ENCODE measurements around the gene SDK1.

Gene SDK1

DNA sequence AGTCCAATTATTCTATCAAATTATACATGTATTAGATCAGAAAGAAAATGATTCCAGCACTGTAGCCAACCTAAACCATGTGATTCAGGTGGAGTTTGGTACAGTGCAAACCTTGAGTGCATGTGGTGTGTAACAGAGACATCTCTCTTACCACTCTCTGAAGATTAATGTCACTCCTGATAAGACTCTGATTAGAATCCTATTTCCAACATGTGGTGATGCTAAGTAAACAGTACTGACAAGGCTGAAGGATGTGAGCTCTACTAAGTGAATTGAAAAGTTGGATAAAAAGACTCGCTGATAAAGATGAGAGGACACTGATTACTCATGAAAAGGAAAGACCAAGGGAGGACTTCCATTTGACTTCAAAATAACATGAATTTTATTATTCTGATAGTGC, 232.0 kb downstream of the SDK1 start:
- Histone ChIP-seq H3K36me3 (ENCODE audit: control insufficient read depth, insufficient read depth, low read length) (no peaks in the 10 kb centered on the region), H3K9me3 (ENCODE audit: control insufficient read depth, low read length) (no peaks in the 10 kb centered on the region), H3K27me3 (ENCODE audit: control insufficient read depth, insufficient read depth, low read length) (no peaks in the 10 kb centered on the region), H3K4me3 (ENCODE audit: low read length) (no peak overlapping the region), H3K4me1 (ENCODE audit: control insufficient read depth, insufficient read depth, low read length) (no peaks in the 10 kb centered on the region), H3K9ac (ENCODE audit: low read length) (no peak overlapping the region)

DNA sequence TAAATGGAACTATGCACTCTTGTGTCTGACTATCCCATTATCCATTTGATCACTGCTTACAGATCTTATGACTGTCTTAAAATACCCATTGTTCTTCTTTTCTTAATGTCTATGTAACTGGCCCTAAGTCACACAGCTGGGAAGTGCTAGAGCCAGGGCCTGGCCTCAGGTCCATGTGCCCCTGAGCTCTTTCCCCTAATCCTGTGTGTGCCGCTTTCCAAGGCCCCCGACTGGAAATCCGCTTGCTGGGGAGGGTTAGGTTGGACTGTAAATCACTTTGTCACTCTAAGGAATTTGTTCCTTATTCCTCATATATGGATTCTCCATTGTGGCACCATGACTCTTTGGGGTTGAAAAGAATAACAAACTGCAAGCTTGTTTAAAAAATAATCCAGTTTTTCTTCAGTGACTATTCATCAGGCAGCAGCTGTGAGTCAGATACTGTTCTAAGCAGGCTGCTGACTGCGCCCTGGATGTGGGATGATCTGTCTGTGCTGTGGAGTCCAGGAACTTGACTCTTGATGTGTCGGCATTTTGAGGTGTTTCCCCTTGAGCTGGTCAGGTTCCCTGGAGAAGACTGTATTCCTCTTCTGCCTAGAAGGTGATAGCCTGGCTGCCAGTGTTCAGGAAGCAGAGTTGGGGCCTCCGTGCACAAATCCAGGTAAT, 236.3 kb downstream of the SDK1 start:
- no peaks in the 10 kb centered on the region for H3K4me1 ChIP-seq (ENCODE audit: control insufficient read depth, insufficient read depth, low read length)
- H3K4me3 ChIP-seq (ENCODE audit: low read length) = no peak overlapping the region
- no peaks in the 10 kb centered on the region for H3K9me3 ChIP-seq (ENCODE audit: control insufficient read depth, low read length)
- no peaks in the 10 kb centered on the region for H3K36me3 ChIP-seq (ENCODE audit: control insufficient read depth, insufficient read depth, low read length)
- no peak overlapping the region for H3K9ac ChIP-seq (ENCODE audit: low read length)
- no peaks in the 10 kb centered on the region for H3K27me3 ChIP-seq (ENCODE audit: control insufficient read depth, insufficient read depth, low read length)

DNA sequence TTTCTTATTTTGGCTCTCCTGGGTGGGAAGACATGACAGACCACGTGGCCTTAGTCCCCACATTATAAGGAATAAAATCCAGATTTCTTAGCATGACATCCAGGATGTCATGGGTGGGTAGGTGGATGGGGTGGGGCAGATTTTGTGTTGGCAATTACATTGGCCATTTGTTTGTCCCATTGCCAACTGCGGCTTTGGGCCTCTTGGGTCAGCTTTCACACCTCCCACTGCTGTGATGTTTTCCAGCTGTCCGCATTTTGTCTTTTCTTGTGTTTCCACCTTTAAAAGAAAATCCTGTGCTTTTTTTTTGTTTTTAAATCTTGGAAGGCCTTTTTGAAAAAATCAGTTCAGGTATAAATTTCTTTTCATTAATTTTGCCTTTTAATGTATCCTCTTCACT, 237.0 kb downstream of the SDK1 start:
- Histone ChIP-seq H3K27me3 (ENCODE audit: control insufficient read depth, insufficient read depth, low read length) (no peaks in the 10 kb centered on the region), H3K9me3 (ENCODE audit: control insufficient read depth, low read length) (no peaks in the 10 kb centered on the region), H3K9ac (ENCODE audit: low read length) (no peak overlapping the region), H3K4me1 (ENCODE audit: control insufficient read depth, insufficient read depth, low read length) (no peaks in the 10 kb centered on the region), H3K36me3 (ENCODE audit: control insufficient read depth, insufficient read depth, low read length) (no peaks in the 10 kb centered on the region), H3K4me3 (ENCODE audit: low read length) (no peak overlapping the region)

GRCh38 chr7:3540456-3541220, 239.6 kb downstream of the SDK1 start:
- Histone ChIP-seq H3K9ac (ENCODE audit: low read length) (no peak overlapping the region), H3K36me3 (ENCODE audit: control insufficient read depth, insufficient read depth, low read length) (no peaks in the 10 kb centered on the region), H3K9me3 (ENCODE audit: control insufficient read depth, low read length) (no peaks in the 10 kb centered on the region), H3K4me1 (ENCODE audit: control insufficient read depth, insufficient read depth, low read length) (no peaks in the 10 kb centered on the region), H3K4me3 (ENCODE audit: low read length) (no peak overlapping the region), H3K27me3 (ENCODE audit: control insufficient read depth, insufficient read depth, low read length) (no peaks in the 10 kb centered on the region)

- no peaks in the 10 kb centered on the region for H3K4me1 ChIP-seq (ENCODE audit: control insufficient read depth, insufficient read depth, low read length)
- no peaks in the 10 kb centered on the region for H3K9me3 ChIP-seq (ENCODE audit: control insufficient read depth, low read length)
- H3K36me3 ChIP-seq (ENCODE audit: control insufficient read depth, insufficient read depth, low read length) = no peaks in the 10 kb centered on the region
- no peak overlapping the region for H3K4me3 ChIP-seq (ENCODE audit: low read length)
- H3K27me3 ChIP-seq (ENCODE audit: control insufficient read depth, insufficient read depth, low read length) = no peaks in the 10 kb centered on the region
- no peak overlapping the region for H3K9ac ChIP-seq (ENCODE audit: low read length)
Observed at GRCh38 chr7:3544202-3544601, 243.2 kb downstream of the SDK1 start.

GRCh38 chr7:3548815-3549214, 247.8 kb downstream of the SDK1 start:
- peaks cover 6% of the 10 kb centered on the region for H3K4me1 ChIP-seq (ENCODE audit: control insufficient read depth, insufficient read depth, low read length)
- H3K4me3 ChIP-seq (ENCODE audit: low read length) = no peak overlapping the region
- H3K9ac ChIP-seq (ENCODE audit: low read length) = no peak overlapping the region
- H3K27me3 ChIP-seq (ENCODE audit: control insufficient read depth, insufficient read depth, low read length) = no peaks in the 10 kb centered on the region
- no peaks in the 10 kb centered on the region for H3K36me3 ChIP-seq (ENCODE audit: control insufficient read depth, insufficient read depth, low read length)
- H3K9me3 ChIP-seq (ENCODE audit: control insufficient read depth, low read length) = no peaks in the 10 kb centered on the region

DNA sequence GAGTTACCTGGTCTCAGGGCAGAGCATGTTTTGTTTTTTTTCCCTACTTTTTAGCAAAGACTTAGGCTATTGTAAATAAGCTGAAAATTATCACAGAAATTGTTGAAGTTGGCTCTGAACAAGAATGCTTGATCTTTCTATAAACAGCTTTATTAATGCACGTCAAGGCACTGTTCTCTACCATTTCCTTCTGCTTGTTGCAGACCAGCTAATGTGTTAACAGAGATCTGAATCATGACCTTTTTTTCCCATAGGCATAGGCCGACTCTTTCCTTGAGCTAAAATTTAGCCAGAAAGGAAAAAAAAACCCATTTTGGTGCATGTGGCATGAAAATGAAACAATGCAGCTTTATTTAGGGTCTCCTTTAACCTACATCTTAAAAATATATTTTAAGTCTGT, 248.5 kb downstream of the SDK1 start:
- Histone ChIP-seq H3K4me1 (ENCODE audit: control insufficient read depth, insufficient read depth, low read length) (peaks cover 6% of the 10 kb centered on the region), H3K36me3 (ENCODE audit: control insufficient read depth, insufficient read depth, low read length) (no peaks in the 10 kb centered on the region), H3K9ac (ENCODE audit: low read length) (no peak overlapping the region), H3K27me3 (ENCODE audit: control insufficient read depth, insufficient read depth, low read length) (no peaks in the 10 kb centered on the region), H3K4me3 (ENCODE audit: low read length) (no peak overlapping the region), H3K9me3 (ENCODE audit: control insufficient read depth, low read length) (no peaks in the 10 kb centered on the region)

DNA sequence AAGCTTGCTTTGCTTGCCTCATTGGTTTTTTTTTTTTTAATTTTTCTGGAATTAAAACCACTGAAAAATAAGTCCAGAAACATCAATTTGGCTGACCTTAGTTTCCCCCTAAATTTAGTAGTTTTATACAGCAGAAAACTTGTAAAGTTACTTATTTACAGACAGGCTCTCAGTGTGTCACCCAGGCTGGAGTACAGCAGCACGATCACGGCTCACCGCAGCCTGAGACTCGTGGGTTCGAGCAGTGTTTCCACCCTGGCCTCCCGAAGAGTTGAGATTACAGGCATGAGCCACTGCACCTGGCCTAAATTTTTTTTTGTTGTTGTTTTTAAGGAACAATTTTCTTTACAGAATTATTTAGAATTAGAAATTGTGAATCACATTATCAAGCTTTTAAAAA, 250.5 kb downstream of the SDK1 start:
- no peak overlapping the region for H3K9ac ChIP-seq (ENCODE audit: low read length)
- no peaks in the 10 kb centered on the region for H3K9me3 ChIP-seq (ENCODE audit: control insufficient read depth, low read length)
- no peaks in the 10 kb centered on the region for H3K27me3 ChIP-seq (ENCODE audit: control insufficient read depth, insufficient read depth, low read length)
- no peak overlapping the region for H3K4me3 ChIP-seq (ENCODE audit: low read length)
- H3K4me1 ChIP-seq (ENCODE audit: control insufficient read depth, insufficient read depth, low read length) = peaks cover 6% of the 10 kb centered on the region
- H3K36me3 ChIP-seq (ENCODE audit: control insufficient read depth, insufficient read depth, low read length) = no peaks in the 10 kb centered on the region

DNA sequence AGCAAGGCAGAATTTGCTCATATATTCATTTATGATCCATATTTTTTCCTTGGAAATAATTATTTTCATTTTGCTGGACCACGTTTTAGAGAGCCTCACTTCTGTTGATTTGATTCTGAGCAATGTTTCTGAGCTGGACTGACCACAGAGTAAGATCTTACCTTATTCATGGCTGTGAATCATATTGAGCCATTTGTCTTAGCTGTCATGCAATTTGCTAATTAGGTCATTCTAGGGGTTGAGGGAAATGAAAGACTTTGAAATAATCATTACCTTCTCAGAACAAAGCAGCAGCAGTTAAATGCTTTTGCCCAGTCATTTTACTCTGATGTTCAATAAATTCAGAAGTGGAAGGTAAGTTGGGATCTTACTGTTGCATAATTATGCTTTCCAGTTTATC, 251.4 kb downstream of the SDK1 start:
- no peaks in the 10 kb centered on the region for H3K36me3 ChIP-seq (ENCODE audit: control insufficient read depth, insufficient read depth, low read length)
- H3K4me1 ChIP-seq (ENCODE audit: control insufficient read depth, insufficient read depth, low read length) = peaks cover 6% of the 10 kb centered on the region
- H3K4me3 ChIP-seq (ENCODE audit: low read length) = no peak overlapping the region
- H3K9ac ChIP-seq (ENCODE audit: low read length) = no peak overlapping the region
- no peaks in the 10 kb centered on the region for H3K9me3 ChIP-seq (ENCODE audit: control insufficient read depth, low read length)
- no peaks in the 10 kb centered on the region for H3K27me3 ChIP-seq (ENCODE audit: control insufficient read depth, insufficient read depth, low read length)

- no peak overlapping the region for H3K4me3 ChIP-seq (ENCODE audit: low read length)
- H3K36me3 ChIP-seq (ENCODE audit: control insufficient read depth, insufficient read depth, low read length) = no peaks in the 10 kb centered on the region
- H3K27me3 ChIP-seq (ENCODE audit: control insufficient read depth, insufficient read depth, low read length) = no peaks in the 10 kb centered on the region
- peaks cover 7% of the 10 kb centered on the region for H3K4me1 ChIP-seq (ENCODE audit: control insufficient read depth, insufficient read depth, low read length)
- H3K9me3 ChIP-seq (ENCODE audit: control insufficient read depth, low read length) = no peaks in the 10 kb centered on the region
- H3K9ac ChIP-seq (ENCODE audit: low read length) = no peak overlapping the region
Observed at GRCh38 chr7:3558400-3558799, 257.3 kb downstream of the SDK1 start.

- no peaks in the 10 kb centered on the region for H3K27me3 ChIP-seq (ENCODE audit: control insufficient read depth, insufficient read depth, low read length)
- no peak overlapping the region for H3K9ac ChIP-seq (ENCODE audit: low read length)
- peaks cover 7% of the 10 kb centered on the region for H3K4me1 ChIP-seq (ENCODE audit: control insufficient read depth, insufficient read depth, low read length)
- H3K9me3 ChIP-seq (ENCODE audit: control insufficient read depth, low read length) = no peaks in the 10 kb centered on the region
- H3K4me3 ChIP-seq (ENCODE audit: low read length) = no peak overlapping the region
- H3K36me3 ChIP-seq (ENCODE audit: control insufficient read depth, insufficient read depth, low read length) = no peaks in the 10 kb centered on the region
Observed at GRCh38 chr7:3559278-3559677, 258.2 kb downstream of the SDK1 start.

GRCh38 chr7:3560495-3560894, 259.4 kb downstream of the SDK1 start:
- Histone ChIP-seq H3K36me3 (ENCODE audit: control insufficient read depth, insufficient read depth, low read length) (no peaks in the 10 kb centered on the region), H3K4me3 (ENCODE audit: low read length) (no peak overlapping the region), H3K9ac (ENCODE audit: low read length) (no peak overlapping the region), H3K4me1 (ENCODE audit: control insufficient read depth, insufficient read depth, low read length) (peaks cover 7% of the 10 kb centered on the region), H3K27me3 (ENCODE audit: control insufficient read depth, insufficient read depth, low read length) (no peaks in the 10 kb centered on the region), H3K9me3 (ENCODE audit: control insufficient read depth, low read length) (no peaks in the 10 kb centered on the region)

All from mucosa of stomach (tissue), 1 donor.